GM12891 (cell line): ENCODE results near the gene PRDX6.
A peak's percentile ranks its signal among the peaks of the same experiment; 100 is the strongest.
"Not testable (repeated sequence)": the region's sequence is repeated elsewhere in the genome, so short reads cannot be mapped to it uniquely, and the experiment has no call there.

Experiments
- DNase-seq: peaks from one replicate; pipeline ENCODE4 v3.0.0; 2011; ENCODE audit warnings: low spot score; ENCODE audit not compliant: insufficient read length
- FAIRE-seq: peaks from 2 replicates; lab custom pipeline; 2011; peaks lifted over from hg19 to GRCh38; lab: Jason Lieb, UNC
- PAX5 ChIP-seq: IDR thresholded peaks from 2 replicates; pipeline ENCODE4 v1.6.1; 2011; ENCODE audit warnings: low read length, moderate library complexity, mild to moderate bottlenecking; ENCODE audit not compliant: insufficient read depth, severe bottlenecking
- POLR2A ChIP-seq: IDR thresholded peaks from 2 replicates; pipeline ENCODE4 v1.6.1; 2011; ENCODE audit warnings: low read depth, low read length, control low read depth
- POLR2AphosphoS5 ChIP-seq: IDR thresholded peaks from 2 replicates; pipeline ENCODE4 v1.6.1; 2011; ENCODE audit warnings: low read depth, low read length, control low read depth
- POU2F2 ChIP-seq: IDR thresholded peaks from 2 replicates; pipeline ENCODE4 v1.6.1; 2011; ENCODE audit warnings: low read depth, mild to moderate bottlenecking, control low read depth, low read length, moderate library complexity
- SPI1 ChIP-seq: IDR thresholded peaks from 2 replicates; pipeline ENCODE4 v1.6.1; 2011; ENCODE audit warnings: low read depth, low read length, control low read depth
- TAF1 ChIP-seq: IDR thresholded peaks from 2 replicates; pipeline ENCODE4 v1.6.1; 2011; ENCODE audit warnings: low read depth, low read length, control low read depth

PRDX6 gene

DNA sequence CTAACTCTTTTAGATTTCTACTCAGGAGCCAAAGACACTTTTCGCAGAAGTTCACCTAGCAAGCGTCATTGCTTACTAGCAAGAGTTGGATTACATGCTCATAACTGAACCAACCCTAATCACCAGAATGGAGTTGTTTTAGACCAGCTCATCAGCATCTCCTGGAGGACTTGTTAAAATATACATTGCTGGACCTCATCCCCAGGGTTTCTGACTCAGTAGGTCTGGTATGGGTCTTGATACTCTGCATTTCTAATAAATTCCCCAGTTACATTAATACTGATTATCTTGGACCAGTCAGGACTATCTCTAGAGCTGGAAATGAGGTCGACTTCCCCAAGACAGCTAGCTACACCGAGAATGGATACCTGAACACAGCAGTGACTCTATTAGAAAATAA is 9.7 kb upstream of the PRDX6 start:
- DNase-seq (no peak), FAIRE-seq (no peak)
- no peak for TF ChIP-seq TAF1
- TF ChIP-seq PAX5 = no peak
- no peak for TF ChIP-seq POLR2AphosphoS5
- TF ChIP-seq POLR2A = no peak
- TF ChIP-seq POU2F2 = no peak
- no peak for TF ChIP-seq SPI1

DNA sequence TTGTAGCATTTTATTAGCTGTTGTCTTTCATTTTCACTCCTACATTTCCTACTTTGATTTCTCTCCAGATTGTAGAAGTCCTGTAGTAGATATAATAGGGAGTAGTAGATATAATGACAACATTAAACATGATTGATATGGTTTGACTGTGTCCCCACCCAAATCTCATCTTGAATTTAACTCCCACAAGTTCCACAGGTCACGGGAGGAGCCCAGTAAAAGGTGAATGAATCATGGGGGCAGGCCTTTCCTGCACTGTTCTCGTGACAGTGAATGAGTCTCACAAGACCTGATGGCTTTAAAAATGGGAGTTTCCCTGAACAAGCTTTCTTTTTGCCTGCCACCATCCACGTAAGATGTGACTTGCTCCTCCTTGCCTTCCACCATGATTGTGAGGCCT is 7.5 kb upstream of the PRDX6 start:
- TF ChIP-seq TAF1 (no peak), POLR2A (no peak)
- no peak for FAIRE-seq

DNA sequence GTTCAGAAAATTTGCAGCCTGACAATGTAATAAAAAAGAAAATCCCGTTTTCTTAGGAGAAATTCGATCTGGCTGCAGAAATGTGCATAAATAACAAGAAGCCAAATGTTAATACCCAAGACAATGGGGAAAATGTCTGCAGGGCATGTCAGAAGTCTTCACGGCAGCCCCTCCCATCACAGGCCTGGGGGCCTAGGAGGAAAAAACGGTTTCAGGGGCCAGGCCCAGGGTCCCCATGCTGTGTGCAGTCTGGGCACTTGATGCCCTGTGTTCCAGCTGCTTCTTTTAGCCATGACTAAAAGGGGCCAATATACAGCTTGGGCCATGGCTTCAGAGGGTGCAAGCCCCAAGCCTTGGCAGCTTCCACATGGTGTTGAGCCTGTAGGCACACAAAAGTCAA is 6.5 kb upstream of the PRDX6 start:
- no peak for FAIRE-seq
- no peak for TF ChIP-seq TAF1
- no peak for TF ChIP-seq POU2F2
- TF ChIP-seq POLR2AphosphoS5 = no peak
- TF ChIP-seq SPI1 = no peak
- no peak for TF ChIP-seq PAX5
- TF ChIP-seq POLR2A = no peak

More for the DNA sequence above, 7.5 kb upstream of the PRDX6 start:
- no peak for DNase-seq

DNA sequence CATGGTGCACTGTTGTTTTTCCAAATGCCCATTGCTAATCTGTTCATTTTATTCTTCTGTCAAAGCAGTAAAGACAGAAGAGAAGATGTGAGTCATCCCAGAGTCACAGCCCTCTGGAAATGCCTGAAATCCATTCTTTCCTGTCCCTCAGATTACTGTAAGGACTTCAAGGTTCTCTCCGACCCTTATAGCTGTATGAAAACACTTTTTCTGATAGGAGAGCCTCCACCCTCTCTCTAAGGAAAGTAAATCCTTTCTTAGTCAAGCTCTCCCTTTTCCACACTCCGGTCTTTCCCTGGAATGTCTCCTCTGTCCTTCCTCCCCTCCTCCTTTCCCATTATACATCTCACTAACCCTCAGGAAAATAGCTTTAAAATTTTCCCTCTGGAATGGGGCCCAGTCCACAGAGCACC is 3.5 kb upstream of the PRDX6 start:
- DNase-seq (no peak), FAIRE-seq (no peak)
- no peak for TF ChIP-seq SPI1
- no peak for TF ChIP-seq PAX5
- TF ChIP-seq POU2F2 = no peak
- TF ChIP-seq TAF1 = no peak
- TF ChIP-seq POLR2AphosphoS5 = no peak
- TF ChIP-seq POLR2A = no peak

More for the DNA sequence above, 6.5 kb upstream of the PRDX6 start:
- no peak for DNase-seq

DNA sequence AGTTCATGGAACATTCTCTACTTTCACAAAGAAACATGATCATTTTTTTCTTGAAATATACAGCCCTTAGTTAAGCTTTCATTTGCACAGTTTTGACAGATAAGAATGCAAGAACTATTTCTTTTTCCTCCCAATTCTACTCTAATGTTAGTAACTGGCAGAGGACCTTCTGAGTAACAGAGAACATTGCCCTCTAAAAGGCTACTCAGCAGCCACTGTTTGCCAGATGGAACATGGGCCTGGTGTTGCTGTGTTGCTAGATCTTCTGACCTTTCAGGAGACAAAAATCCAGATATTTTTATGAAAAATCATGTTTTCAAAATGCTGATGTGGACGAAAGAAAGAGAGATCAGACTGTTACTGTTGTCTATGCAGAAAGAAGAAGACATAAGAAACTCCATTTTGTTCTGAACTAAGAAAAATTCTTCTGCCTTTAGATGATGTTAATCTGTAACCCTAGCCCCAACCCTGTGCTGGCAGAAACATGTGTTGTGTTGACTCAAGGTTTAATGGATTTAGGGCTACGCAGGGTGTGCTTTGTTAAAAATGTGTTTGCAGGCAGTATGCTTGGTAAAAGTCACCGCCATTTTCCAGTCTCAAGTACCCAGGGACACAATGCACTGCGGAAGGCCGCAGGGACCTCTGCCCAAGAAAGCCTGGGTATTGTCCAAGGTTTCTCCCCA is 2.9 kb upstream of the PRDX6 start:
- no peak for TF ChIP-seq POLR2AphosphoS5
- no peak for TF ChIP-seq TAF1
- no peak for TF ChIP-seq PAX5
- no peak for TF ChIP-seq POU2F2
- no peak for TF ChIP-seq POLR2A
- no peak for TF ChIP-seq SPI1
- DNase-seq = no peak
- FAIRE-seq = no peak

DNA sequence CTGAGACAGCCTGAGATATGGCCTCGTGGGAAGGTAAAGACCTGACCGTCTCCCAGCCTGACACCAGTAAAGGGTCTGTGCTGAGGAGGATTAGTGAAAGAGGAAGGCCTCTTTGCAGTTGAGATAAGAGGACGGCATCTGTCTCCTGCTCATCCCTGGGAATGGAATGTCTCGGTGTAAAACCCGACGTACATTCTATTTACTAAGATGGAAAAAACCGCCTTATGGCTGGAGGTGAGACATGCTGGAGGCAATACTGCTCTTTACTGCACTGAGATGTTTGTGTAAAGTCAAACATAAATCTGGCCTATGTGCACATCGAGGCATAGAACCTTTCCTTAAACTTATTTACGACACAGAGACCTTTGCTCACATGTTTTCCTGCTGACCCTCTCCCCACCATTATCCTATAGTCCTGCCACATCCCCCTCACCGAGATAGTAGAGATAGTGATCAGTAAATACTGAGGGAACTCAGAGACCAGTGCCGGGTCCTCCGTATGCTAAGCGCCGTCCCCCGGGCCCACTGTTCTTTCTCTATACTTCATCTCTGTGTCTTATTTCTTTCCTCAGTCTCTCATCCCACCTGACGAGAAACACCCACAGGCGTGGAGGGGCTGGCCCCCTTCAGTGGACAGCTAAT is 2.2 kb upstream of the PRDX6 start:
- not testable (repeated sequence) for DNase-seq, FAIRE-seq

DNA sequence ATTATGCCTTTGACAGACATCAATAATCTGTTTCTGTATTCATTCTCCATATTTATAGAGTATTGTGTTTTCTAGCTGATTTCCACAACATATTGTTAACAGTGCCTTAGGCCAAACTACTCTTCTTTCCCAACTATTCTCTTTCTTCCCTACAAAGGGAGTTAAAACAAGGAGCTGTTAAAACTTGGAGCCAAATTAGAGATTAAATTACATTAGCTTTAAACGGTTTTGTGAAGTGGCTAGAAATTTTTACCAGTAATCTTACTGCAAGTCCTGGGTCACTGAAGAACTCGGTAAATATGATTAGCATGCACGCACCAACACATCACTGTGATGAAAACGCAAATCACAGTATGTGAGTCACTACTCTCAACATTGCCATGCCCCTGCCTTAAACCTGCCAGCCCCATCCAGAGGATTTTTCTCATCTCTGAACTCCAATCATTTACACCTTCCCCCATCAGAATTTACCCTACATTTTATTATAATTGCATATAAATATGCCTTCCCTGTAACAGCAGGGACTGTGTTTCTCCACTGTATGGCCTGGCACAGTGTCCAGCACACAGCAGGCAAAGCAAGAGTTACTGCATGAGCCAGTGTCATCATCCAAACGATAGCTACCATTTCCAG is 1.5 kb upstream of the PRDX6 start:
- peak; percentile 20 for FAIRE-seq
- TF ChIP-seq TAF1 (no peak), POLR2AphosphoS5 (no peak), POLR2A (no peak), PAX5 (no peak), POU2F2 (no peak), SPI1 (no peak)
- DNase-seq = no peak

DNA sequence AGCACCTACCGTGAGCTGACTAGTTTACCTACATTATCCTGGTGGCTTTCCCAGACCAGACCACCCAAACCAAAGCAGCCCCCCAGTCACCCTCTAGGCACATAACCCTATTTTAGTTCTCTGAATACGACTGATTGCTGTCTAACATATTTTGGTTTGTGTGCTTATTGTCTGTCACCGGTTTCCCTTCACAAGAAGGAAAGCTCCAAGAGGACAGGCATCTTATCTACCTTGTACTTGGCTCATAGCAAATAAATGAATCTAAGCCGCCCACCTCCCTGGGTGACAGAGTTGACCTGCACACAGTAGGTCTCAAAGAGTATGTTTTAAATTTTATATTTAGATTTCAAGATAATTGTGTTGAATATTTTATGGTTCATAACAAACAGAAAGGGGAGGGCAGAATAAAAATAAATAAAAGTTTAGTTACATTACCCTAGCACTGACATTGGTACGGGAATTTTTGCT is 904 bp upstream of the PRDX6 start:
- FAIRE-seq (no peak), DNase-seq (no peak)
- TF ChIP-seq SPI1 = no peak
- TF ChIP-seq TAF1 = no peak
- no peak for TF ChIP-seq POLR2A
- no peak for TF ChIP-seq POU2F2
- TF ChIP-seq PAX5 = no peak
- no peak for TF ChIP-seq POLR2AphosphoS5

DNA sequence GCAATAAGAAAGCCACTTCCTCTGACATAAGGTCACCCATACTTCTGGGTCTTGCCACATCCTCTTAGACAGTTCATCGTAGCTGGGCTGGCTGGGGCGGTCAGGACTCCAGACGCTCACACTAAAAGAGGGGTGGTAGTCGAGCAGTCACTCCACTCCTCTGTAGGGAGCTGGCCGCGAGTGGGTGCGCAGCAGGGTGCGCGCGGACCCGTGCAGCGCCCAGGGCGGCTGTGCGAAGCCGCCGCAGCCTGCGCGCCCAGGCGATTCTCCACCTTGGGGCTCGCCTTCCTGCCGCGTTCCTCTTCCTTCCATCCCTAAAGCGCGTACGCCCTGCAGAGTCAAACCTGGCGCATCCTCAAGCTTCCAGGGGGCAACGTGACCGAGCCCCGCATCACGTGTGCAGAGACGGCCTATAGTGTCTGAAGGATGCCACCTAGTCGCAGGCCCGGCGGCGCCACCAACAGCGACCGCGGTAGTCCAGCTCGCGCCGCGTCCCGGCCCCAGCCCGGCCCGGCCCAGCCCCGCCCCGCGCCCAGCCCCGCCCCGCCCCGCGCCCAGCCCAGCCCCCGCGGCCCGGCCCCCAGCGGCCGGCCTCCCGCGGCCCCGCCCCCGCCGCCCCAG is 360 bp upstream of the PRDX6 start:
- DNase-seq (peak; percentile 80), FAIRE-seq (peak; percentile 80)
- TF ChIP-seq TAF1 (0 out of 2 replicates have a peak, but pooled peaks have one; percentile 44), SPI1 (peak; percentile 67), POU2F2 (no peak), POLR2A (peak; percentile 84), PAX5 (no peak)
